Stomach (tissue), 9 donors: Measurements from ENCODE around the gene CLEC11A. TPM values are rescaled to one million over a fixed set of nuclear protein-coding genes. Genes with fewer than 3 reads are reported as not detected.

Source experiments
- DNase-seq, 2 donors: peaks; one replicate each; pipeline versions ENCODE4 v3.0.0 to v3.0.0-alpha.2; 2013 to 2019
- H3K27ac ChIP-seq, 5 donors: fragments of 200-600 bp in 4 of 5; sonication (generic) in 4 of 5; one replicate each; pipeline ENCODE4 v1.5.1; 2013 to 2019; ENCODE audit warnings: mild to moderate bottlenecking in 1 of 5, moderate library complexity in 1 of 5
- H3K27me3 ChIP-seq, 3 donors: fragments of 200-600 bp; sonication (generic); one replicate each; pipeline ENCODE4 v1.5.1; 2017 to 2019; ENCODE audit warnings: mixed run types in 1 of 3
- H3K36me3 ChIP-seq, 4 donors: fragments of 200-600 bp; sonication (generic); 1 replicate in 3 of 4; 2 replicates in 1 of 4; pipeline ENCODE4 v1.5.1; 2016 to 2019
- H3K4me1 ChIP-seq, 4 donors: fragments of 200-600 bp; sonication (generic); one replicate each; pipeline ENCODE4 v1.5.1; 2016 to 2019
- H3K4me3 ChIP-seq, 4 donors: fragments of 200-600 bp; sonication (generic) in 3 of 4; one replicate each; pipeline ENCODE4 v1.5.1; 2016 to 2019; ENCODE audit warnings: mild to moderate bottlenecking in 1 of 4
- H3K9me3 ChIP-seq, 4 donors: fragments of 200-600 bp; sonication (generic); one replicate each; pipeline ENCODE4 v1.5.1; 2016 to 2019
- EP300 ChIP-seq: sonication (generic); formaldehyde crosslinking; IDR thresholded peaks from one replicate; pipeline ENCODE4 v1.6.1; 2017; ENCODE audit warnings: antibody characterized with exemption
- POLR2A ChIP-seq, 4 donors: fragments of 450-650 bp; IDR thresholded peaks; one replicate each; pipeline ENCODE4 v1.6.1; 2016; ENCODE audit warnings: antibody characterized with exemption in 4 of 4, control low read depth in 2 of 4, mild to moderate bottlenecking in 1 of 4, moderate library complexity in 1 of 4
- POLR2AphosphoS5 ChIP-seq, 3 donors: sonication (generic); formaldehyde crosslinking; IDR thresholded peaks; one replicate each; pipeline ENCODE4 v1.6.1; 2016; ENCODE audit warnings: antibody characterized with exemption in 3 of 3
- WGBS, 5 donors: extraction: QIAGEN DNeasy Blood & Tissue Kit in 3 of 5; methylation state at CpG; one replicate each; pipeline versions ENCODE4 v1.1.5 to v1.1.7; 2013 to 2018; 5-methylcytosine and 5-hydroxymethylcytosine counted together
- intact Hi-C: fragments of 100-400 bp; cut with DNase I; formaldehyde crosslinking; loops from one replicate; pipeline ENCODE4 v1.15.1; 2023; ENCODE audit warnings: low total_unique reads
- polyA plus RNA-seq, 3 donors: library from polyadenylated mRNA; stranded (reverse); fragments of 200-250 nt; gene quantifications; one replicate each; pipeline ENCODE4 v1.2.3, GENCODE V29; 2013
- total RNA-seq, 5 donors: library from RNA; depleted of rRNA; stranded (reverse); fragments of >200 nt; gene quantifications; one replicate each; pipeline versions ENCODE4 v1.1.0 to v1.2.3, GENCODE V29; 2014 to 2016
- TF ChIP-seq, protein P1 (sequence below), 7 experiments: fragments of 450-650 bp in 4 of 7; fragments of 200-600 bp in 3 of 7; sonication (generic) in 3 of 7; IDR thresholded peaks; one replicate each; pipeline ENCODE4 v1.5.1; 2016 to 2019; ENCODE audit warnings: antibody characterized with exemption in 7 of 7, control low read depth in 2 of 7, mild to moderate bottlenecking in 1 of 7
- donor health status: healthy with polysubstance abuse.
- donor health status: Bipolar disorder and iron deficiency.
- donor health status: healthy.

Gene CLEC11A
- total and polyA plus RNA-seq, 8 donors: 0.89 to 33.9 (median 7.0) TPM; not detected in 1

DNA sequence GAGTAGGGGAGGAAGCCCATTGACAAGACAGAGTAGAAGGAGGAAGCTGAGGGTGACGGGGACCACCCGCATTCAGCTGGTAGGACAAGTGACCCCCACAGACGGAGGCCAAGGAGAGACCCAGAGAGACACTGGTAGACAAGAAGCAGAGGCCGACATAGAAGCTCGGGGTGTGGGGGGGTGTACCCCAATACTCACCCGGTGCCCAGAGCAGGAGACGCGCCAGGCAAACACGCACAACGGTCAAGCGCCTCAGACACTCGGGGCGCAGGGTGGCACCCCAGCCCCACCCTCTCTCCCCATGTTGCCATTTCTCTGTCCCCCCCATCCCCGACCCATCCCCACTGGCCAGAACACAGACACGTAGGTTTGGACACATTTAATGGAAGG lies 27.1 kb upstream of the CLEC11A start:
- WGBS, 5 donors: 47 to 58% (median 56%) methylated on average over 11 to 15 of the region's 15 CpGs
- TF ChIP-seq POLR2AphosphoS5 (IDR thresholded peaks at IDR 0.05) (no peak), POLR2A (IDR thresholded peaks at IDR 0.05) (no peak), EP300 (no peak)
- TF ChIP-seq, protein P1, sequence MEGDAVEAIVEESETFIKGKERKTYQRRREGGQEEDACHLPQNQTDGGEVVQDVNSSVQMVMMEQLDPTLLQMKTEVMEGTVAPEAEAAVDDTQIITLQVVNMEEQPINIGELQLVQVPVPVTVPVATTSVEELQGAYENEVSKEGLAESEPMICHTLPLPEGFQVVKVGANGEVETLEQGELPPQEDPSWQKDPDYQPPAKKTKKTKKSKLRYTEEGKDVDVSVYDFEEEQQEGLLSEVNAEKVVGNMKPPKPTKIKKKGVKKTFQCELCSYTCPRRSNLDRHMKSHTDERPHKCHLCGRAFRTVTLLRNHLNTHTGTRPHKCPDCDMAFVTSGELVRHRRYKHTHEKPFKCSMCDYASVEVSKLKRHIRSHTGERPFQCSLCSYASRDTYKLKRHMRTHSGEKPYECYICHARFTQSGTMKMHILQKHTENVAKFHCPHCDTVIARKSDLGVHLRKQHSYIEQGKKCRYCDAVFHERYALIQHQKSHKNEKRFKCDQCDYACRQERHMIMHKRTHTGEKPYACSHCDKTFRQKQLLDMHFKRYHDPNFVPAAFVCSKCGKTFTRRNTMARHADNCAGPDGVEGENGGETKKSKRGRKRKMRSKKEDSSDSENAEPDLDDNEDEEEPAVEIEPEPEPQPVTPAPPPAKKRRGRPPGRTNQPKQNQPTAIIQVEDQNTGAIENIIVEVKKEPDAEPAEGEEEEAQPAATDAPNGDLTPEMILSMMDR (IDR thresholded peaks at IDR 0.05): no peak
- intact Hi-C loops: no loop called here
- no peak for DNase-seq
- Histone ChIP-seq H3K4me1 (peaks cover 0 to 7% (median 3%) of the 10 kb centered on the region in 4 donors), H3K4me3 (no peak overlapping the region), H3K9me3 (no peaks in the 10 kb centered on the region), H3K27me3 (peaks cover 24 to 100% (median 42%) of the 10 kb centered on the region in 3 donors), H3K36me3 (no peaks in the 10 kb centered on the region), H3K27ac (no peak overlapping the region)

DNA sequence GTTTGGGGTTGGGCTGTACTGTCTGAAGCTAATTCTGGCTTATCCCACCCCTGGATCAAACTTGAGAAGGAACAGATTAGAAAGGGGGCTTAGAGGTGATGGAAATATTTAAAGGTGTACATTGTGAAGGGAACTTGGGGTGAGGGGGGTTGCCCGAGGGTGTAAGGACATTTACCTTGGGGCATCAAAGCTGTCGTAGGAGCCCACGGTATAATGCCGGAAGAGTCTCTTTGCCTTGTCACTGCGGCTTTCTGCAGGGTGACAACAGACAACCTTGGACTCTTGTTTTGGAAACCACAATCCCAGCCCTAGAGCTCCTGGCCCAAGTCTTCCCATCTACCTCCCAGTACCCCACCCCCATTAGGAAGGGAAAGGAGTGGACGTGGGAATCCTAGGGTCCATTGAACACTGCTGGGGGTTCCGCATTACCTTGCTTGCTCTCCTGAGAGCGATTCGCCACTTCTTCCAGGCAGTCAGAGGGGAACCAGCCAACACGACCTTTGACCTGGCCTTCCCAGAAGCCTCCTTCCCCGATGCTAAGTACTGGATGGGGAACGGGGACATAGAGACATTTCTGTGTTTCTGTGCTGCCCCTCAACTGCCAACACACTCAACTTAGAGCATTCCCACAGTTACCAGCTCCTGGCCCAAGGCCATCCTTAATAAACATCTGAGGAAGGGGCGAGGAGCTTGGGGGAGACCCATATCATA lies 25.6 kb upstream of the CLEC11A start:
- no peak overlapping the region for H3K4me3 ChIP-seq
- intact Hi-C loops: no loop called here
- TF ChIP-seq POLR2A (IDR thresholded peaks at IDR 0.05) (no peak), POLR2AphosphoS5 (IDR thresholded peaks at IDR 0.05) (no peak), EP300 (no peak)
- TF ChIP-seq, protein P1 (IDR thresholded peaks at IDR 0.05): no peak
- peaks cover 29 to 100% (median 41%) of the 10 kb centered on the region in 3 donors for H3K27me3 ChIP-seq
- no peaks in the 10 kb centered on the region for H3K9me3 ChIP-seq
- DNase-seq: no peak
- no peaks in the 10 kb centered on the region for H3K36me3 ChIP-seq
- no peak overlapping the region for H3K27ac ChIP-seq
- WGBS, 5 donors: 66 to 74% (median 69%) methylated on average over 13 of the region's 13 CpGs
- peaks cover 0 to 7% (median 3%) of the 10 kb centered on the region in 4 donors for H3K4me1 ChIP-seq

DNA sequence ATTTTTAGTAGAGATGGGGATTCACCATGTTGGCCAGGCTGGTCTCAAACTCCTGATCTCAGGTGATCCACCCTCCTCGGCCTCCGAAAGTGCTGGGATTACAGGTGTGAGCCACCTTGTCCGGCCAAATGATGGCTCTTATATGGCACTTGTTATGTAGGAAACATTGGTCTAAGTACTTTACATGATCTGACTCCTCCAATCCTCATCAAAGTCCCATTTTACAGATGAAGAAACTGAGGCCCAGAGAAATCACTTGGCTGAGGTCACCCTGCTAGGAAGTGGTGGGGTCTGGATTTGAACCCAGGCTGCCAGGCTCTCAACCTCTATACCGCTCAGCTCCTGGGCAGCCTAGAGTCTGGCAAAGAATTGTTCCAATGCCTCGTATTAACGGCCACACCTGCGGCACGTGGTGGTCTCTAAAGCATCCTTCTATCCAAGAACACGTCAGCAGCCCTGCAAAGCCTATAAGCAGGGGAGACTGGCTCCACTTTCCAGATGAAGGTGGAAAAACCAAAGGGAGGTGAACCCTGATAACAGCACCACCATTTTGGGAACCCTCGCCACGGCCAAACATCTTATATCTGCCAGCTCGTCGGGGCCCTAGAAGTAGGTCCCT lies 21.7 kb upstream of the CLEC11A start:
- intact Hi-C loops: no loop called here
- Histone ChIP-seq H3K4me1 (no peaks in the 10 kb centered on the region), H3K9me3 (no peaks in the 10 kb centered on the region), H3K27ac (no peak overlapping the region), H3K4me3 (no peak overlapping the region), H3K36me3 (no peaks in the 10 kb centered on the region), H3K27me3 (peaks cover 14 to 100% (median 26%) of the 10 kb centered on the region in 3 donors)
- 84 to 88% (median 85%) methylated on average over 9 to 13 of the region's 13 CpGs for WGBS, 5 donors
- no peak for TF ChIP-seq POLR2A (IDR thresholded peaks at IDR 0.05)
- TF ChIP-seq, protein P1 (IDR thresholded peaks at IDR 0.05): no peak
- TF ChIP-seq POLR2AphosphoS5 (IDR thresholded peaks at IDR 0.05): no peak
- TF ChIP-seq EP300: no peak
- DNase-seq: no peak

DNA sequence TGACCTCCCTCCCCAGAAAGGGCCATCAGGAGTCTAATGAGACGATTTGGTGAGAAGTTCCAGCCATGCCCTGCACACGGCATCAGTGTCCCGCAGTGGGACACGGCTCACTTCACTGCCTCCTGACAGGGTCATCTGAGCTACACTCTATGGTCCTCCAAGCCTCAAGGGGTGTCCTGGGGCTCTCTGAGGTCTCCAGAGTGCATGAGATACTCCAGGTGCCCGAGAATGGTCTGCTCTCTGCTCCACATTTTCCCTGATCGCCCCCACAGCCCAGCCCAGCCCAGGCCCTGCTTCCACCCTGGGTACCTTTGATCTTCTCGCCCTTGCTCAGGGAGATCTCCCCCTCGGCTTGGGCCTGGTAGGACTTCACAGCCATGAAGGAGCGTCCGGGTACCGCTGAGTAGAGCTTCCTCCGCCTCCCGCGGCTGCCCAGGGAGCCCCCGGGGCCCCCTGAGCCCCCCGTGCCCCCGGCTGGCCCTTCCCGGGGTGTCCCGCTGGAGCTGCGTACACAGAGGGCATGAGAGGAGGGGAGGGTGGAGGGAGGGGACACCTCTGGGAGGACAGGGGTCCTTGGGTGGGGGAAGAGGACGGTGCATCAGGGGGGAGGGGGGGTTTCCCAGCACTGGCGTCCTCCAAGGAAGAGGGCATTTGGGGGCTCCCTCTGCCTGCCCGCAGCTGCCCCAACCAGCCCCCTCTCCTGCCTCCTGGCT lies 20.9 kb upstream of the CLEC11A start:
- intact Hi-C loops: no loop called here

More for the DNA sequence above, 20.9 kb upstream of the CLEC11A start:
- Histone ChIP-seq H3K27me3 (peaks cover 14 to 91% (median 24%) of the 10 kb centered on the region in 3 donors), H3K4me1 (no peaks in the 10 kb centered on the region), H3K27ac (no peak overlapping the region), H3K9me3 (no peaks in the 10 kb centered on the region), H3K4me3 (no peak overlapping the region), H3K36me3 (no peaks in the 10 kb centered on the region)
- 49 to 65% (median 60%) methylated on average over 8 to 23 of the region's 23 CpGs for WGBS, 5 donors
- TF ChIP-seq, protein P1 (IDR thresholded peaks at IDR 0.05): no peak
- TF ChIP-seq EP300 (no peak), POLR2A (IDR thresholded peaks at IDR 0.05) (no peak), POLR2AphosphoS5 (IDR thresholded peaks at IDR 0.05) (no peak)
- no peak for DNase-seq
